Endothelial cell of umbilical vein (primary cell): ENCODE results near the gene MASP1. TPM values are rescaled to one million over a fixed set of nuclear protein-coding genes. Genes with fewer than 3 reads are reported as not detected.

Experiments
- BruUV-seq: library from RNA; stranded (reverse); fragments of 400-500 nt; replicated peaks from 2 replicates; lab custom pipeline; 2021; lab: Mats Ljungman, UMichigan
- CTCF ChIA-PET: fragments of 300-600, 350-600 bp; sonication (Branson Sonifier 250); formaldehyde crosslinking; loops from one replicate; lab custom pipeline; 2021; ENCODE audit warnings: antibody characterized with exemption, inconsistent platforms; lab: Charles Lee
- POLR2A ChIA-PET: fragments of 300-600, 350-600 bp; sonication (Branson Sonifier 250); formaldehyde crosslinking; loops from one replicate; lab custom pipeline; 2021; ENCODE audit warnings: antibody characterized with exemption, inconsistent platforms; lab: Charles Lee
- DNase-seq: peaks from one replicate; pipeline ENCODE4 v3.0.0-alpha.2; 2011; ENCODE audit warnings: low read depth, low spot score
- FAIRE-seq: peaks from 2 replicates; lab custom pipeline; 2011; peaks lifted over from hg19 to GRCh38; lab: Jason Lieb, UNC
- H2AFZ ChIP-seq: 2 replicates; pipeline ENCODE4 v1.6.0; 2012; ENCODE audit warnings: low read depth, low read length, control low read depth, inconsistent platforms
- H3K27ac ChIP-seq: 2 replicates; pipeline ENCODE4 v1.5.1; 2011; ENCODE audit warnings: low read depth, mild to moderate bottlenecking, control low read depth, low read length, moderate library complexity; ENCODE audit not compliant: insufficient read depth
- H3K27me3 ChIP-seq, 2 experiments: 2 replicates each; pipeline versions ENCODE4 v1.6.0 to v1.6.1; 2011; ENCODE audit warnings: low read length in 2 of 2, mixed read lengths in 1 of 2; ENCODE audit not compliant: control insufficient read depth in 2 of 2, insufficient read depth in 2 of 2
- H3K36me3 ChIP-seq, 2 experiments: 2 replicates in 1 of 2; 3 replicates in 1 of 2; pipeline ENCODE4 v1.5.1; 2011; ENCODE audit warnings: low read length in 2 of 2, mild to moderate bottlenecking in 1 of 2, moderate library complexity in 1 of 2; ENCODE audit not compliant: control insufficient read depth in 2 of 2, insufficient read depth in 2 of 2; ENCODE audit errors: extremely low read depth in 1 of 2
- H3K4me1 ChIP-seq: 3 replicates; pipeline ENCODE4 v1.5.1; 2011; ENCODE audit warnings: mild to moderate bottlenecking, low read length; ENCODE audit not compliant: control insufficient read depth, insufficient read depth; ENCODE audit errors: extremely low read depth
- H3K4me2 ChIP-seq: 2 replicates; pipeline ENCODE4 v1.6.1; 2011; ENCODE audit warnings: low read length, control low read depth, mixed read lengths; ENCODE audit not compliant: insufficient read depth
- H3K4me3 ChIP-seq, 3 experiments: fragments of 200-600 bp in 1 of 3; sonication (generic), shearing (Covaris generic) in 1 of 3; replicated peaks in 1 of 3; 2 replicates each; pipeline ENCODE4 v1.5.1; 2011 to 2016; ENCODE audit warnings: control low read depth in 3 of 3, low read length in 3 of 3, mild to moderate bottlenecking in 2 of 3, inconsistent platforms in 1 of 3, low read depth in 1 of 3, moderate library complexity in 1 of 3; ENCODE audit not compliant: insufficient read depth in 1 of 3
- H3K79me2 ChIP-seq: 2 replicates; pipeline ENCODE4 v1.6.0; 2012; ENCODE audit warnings: low read length, inconsistent platforms; ENCODE audit not compliant: control insufficient read depth, insufficient read depth
- H3K9ac ChIP-seq: replicated peaks from 2 replicates; pipeline ENCODE3; 2011; ENCODE audit warnings: low read length, control low read depth; ENCODE audit not compliant: insufficient read depth; ENCODE audit errors: extremely low read depth
- H3K9me1 ChIP-seq: replicated peaks from 3 replicates; pipeline ENCODE4 v1.6.0; 2011; ENCODE audit warnings: mild to moderate bottlenecking, low read length; ENCODE audit not compliant: control insufficient read depth, insufficient read depth; ENCODE audit errors: extremely low read depth
- H3K9me3 ChIP-seq: replicated peaks from 2 replicates; pipeline ENCODE4 v1.5.1; 2012; ENCODE audit warnings: low read length, inconsistent platforms; ENCODE audit not compliant: control insufficient read depth, insufficient read depth
- H4K20me1 ChIP-seq: replicated peaks from 2 replicates; pipeline ENCODE3; 2011; ENCODE audit warnings: mild to moderate bottlenecking, low read length; ENCODE audit not compliant: control insufficient read depth, insufficient read depth; ENCODE audit errors: extremely low read depth
- EZH2 ChIP-seq: IDR thresholded peaks from 2 replicates; pipeline ENCODE4 v1.6.1; 2012; ENCODE audit warnings: borderline replicate concordance, low read depth, mild to moderate bottlenecking, moderate library complexity, low read length, inconsistent platforms; ENCODE audit not compliant: severe bottlenecking
- POLR2A ChIP-seq: IDR thresholded peaks from 2 replicates; pipeline ENCODE4 v1.6.1; 2012; ENCODE audit warnings: low read depth, mild to moderate bottlenecking, control low read depth, low read length
- POLR2AphosphoS5 ChIP-seq: IDR thresholded peaks from 2 replicates; pipeline ENCODE4 v1.6.1; 2012; ENCODE audit warnings: low read depth, mild to moderate bottlenecking, control low read depth, low read length, moderate library complexity; ENCODE audit not compliant: insufficient read depth
- dilution Hi-C: fragments of 300-500 bp; cut with MboI; formaldehyde crosslinking; loops from one replicate; pipeline ENCODE4 v1.15.0; 2019; ENCODE audit warnings: low sequenced_read_pairs; ENCODE audit not compliant: extremely low pct_ligation_motif_present
- intact Hi-C: fragments of 100-400 bp; cut with micrococcal nuclease; formaldehyde crosslinking; loops from one replicate; pipeline ENCODE4 v1.10.0; 2022
- polyA plus RNA-seq, 4 experiments: library from polyadenylated mRNA; depleted of rRNA in 3 of 4; stranded (reverse) in 3 of 4; unstranded in 1 of 4; fragments of >200 nt; gene quantifications; 2 replicates each; pipeline versions ENCODE4 v1.2.1 to v1.2.3, GENCODE V29; 2011 to 2012; ENCODE audit warnings: missing spikeins in 1 of 4
- total RNA-seq: library from RNA; stranded (reverse); gene quantifications from 2 replicates; pipeline ENCODE4 v1.2.3, GENCODE V29; 2021
- TF ChIP-seq, protein P1 (sequence below), 2 donors: IDR thresholded peaks; 1 replicate in 1 of 2; 2 replicates in 1 of 2; pipeline ENCODE4 v1.5.1; 2011; ENCODE audit warnings: low read length in 2 of 2, mild to moderate bottlenecking in 2 of 2, moderate library complexity in 2 of 2, control low read depth in 1 of 2, inconsistent platforms in 1 of 2, low read depth in 1 of 2; ENCODE audit not compliant: insufficient read depth in 1 of 2; ENCODE audit errors: extremely low read depth in 1 of 2

The MASP1 gene
- total and polyA plus RNA-seq, 2 donors (not counting 3 experiments of a cell fraction or from before 2014, with no cell fraction given), result 0.31 to 0.50 TPM

DNA sequence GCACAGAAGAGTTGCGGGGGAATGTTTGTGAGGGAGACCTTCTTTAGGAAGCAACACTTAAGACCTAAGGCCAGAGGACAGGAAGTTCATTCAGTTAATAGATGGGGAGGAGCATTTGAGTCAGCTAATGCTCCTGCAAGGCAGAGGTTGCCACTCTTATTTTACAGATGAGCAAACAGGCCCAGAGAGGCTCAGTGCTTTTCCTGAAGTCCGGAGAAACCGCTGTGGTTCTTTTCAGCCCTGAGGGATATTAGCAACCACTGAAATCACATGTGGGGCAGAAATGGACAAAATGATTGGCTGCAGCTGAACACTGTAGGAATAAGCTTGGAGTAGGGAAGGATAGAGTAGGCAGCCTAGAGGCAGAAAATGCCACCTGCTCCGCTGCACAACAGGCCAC, 43.4 kb upstream of the MASP1 start:
- TF ChIP-seq EZH2 (no peak), POLR2A (no peak), POLR2AphosphoS5 (no peak)
- TF ChIP-seq, protein P1, sequence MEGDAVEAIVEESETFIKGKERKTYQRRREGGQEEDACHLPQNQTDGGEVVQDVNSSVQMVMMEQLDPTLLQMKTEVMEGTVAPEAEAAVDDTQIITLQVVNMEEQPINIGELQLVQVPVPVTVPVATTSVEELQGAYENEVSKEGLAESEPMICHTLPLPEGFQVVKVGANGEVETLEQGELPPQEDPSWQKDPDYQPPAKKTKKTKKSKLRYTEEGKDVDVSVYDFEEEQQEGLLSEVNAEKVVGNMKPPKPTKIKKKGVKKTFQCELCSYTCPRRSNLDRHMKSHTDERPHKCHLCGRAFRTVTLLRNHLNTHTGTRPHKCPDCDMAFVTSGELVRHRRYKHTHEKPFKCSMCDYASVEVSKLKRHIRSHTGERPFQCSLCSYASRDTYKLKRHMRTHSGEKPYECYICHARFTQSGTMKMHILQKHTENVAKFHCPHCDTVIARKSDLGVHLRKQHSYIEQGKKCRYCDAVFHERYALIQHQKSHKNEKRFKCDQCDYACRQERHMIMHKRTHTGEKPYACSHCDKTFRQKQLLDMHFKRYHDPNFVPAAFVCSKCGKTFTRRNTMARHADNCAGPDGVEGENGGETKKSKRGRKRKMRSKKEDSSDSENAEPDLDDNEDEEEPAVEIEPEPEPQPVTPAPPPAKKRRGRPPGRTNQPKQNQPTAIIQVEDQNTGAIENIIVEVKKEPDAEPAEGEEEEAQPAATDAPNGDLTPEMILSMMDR (IDR thresholded peaks at IDR 0.05; ENCODE audit: extremely low read depth in 1 of 2, insufficient read depth in 1 of 2, low read depth in 1 of 2, low read length in 2 of 2), result no peak
- no peak for DNase-seq
- Histone ChIP-seq H3K36me3 (no peaks in the 10 kb centered on the region), H3K9me1 (no peaks in the 10 kb centered on the region), H3K27ac (no peak overlapping the region), H3K4me1 (no peaks in the 10 kb centered on the region), H3K4me2 (no peak overlapping the region), H3K4me3 (no peak overlapping the region), H4K20me1 (no peaks in the 10 kb centered on the region), H3K79me2 (no peaks in the 10 kb centered on the region), H3K27me3 (no peaks in the 10 kb centered on the region), H3K9ac (no peak overlapping the region), H2AFZ (no peak overlapping the region), H3K9me3 (no peaks in the 10 kb centered on the region)
- FAIRE-seq, result no peak
- dilution Hi-C loops, result no loop called here
- intact Hi-C loops, result no loop called here
- CTCF ChIA-PET, result interaction anchor here (0.9 to 5.2 kb wide), 2 partner anchors 16 to 345 kb away, joined by 4 to 20 read pairs; no protein-coding TSS in a partner anchor
- POLR2A ChIA-PET, result no interaction called here
- BruUV-seq, result no TSS peak

DNA sequence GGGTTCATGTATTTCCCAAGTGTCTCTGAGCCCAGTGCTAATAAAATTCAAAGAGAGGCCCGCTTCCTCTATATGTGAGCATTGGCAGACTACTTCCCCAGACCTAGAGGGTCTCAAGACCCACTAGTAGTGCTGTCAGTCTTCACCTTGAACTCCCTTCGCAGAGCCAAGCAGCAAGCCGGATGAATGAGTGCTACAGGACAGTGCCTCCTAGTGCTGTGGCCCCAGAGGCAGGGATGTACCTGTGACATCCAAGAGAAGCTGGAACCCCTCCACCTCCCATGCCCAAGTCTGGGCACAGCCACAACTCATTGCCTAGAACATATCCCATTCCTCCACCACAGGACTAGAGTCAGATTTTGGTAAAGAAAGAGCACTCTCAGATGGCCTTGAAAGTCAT, 37.2 kb upstream of the MASP1 start:
- no peak for TF ChIP-seq POLR2AphosphoS5

More for the DNA sequence above, 37.2 kb upstream of the MASP1 start:
- no peak overlapping the region for H2AFZ ChIP-seq
- H3K27me3 ChIP-seq, result no peaks in the 10 kb centered on the region
- no peaks in the 10 kb centered on the region for H3K9me3 ChIP-seq
- H3K9ac ChIP-seq, result no peak overlapping the region
- no peak overlapping the region for H3K4me3 ChIP-seq
- no peak for FAIRE-seq
- no peaks in the 10 kb centered on the region for H4K20me1 ChIP-seq
- H3K4me1 ChIP-seq, result no peaks in the 10 kb centered on the region
- no TSS peak for BruUV-seq
- no peak overlapping the region for H3K4me2 ChIP-seq
- H3K27ac ChIP-seq, result no peak overlapping the region
- H3K9me1 ChIP-seq, result no peaks in the 10 kb centered on the region
- intact Hi-C loops, result no loop called here
- dilution Hi-C loops, result no loop called here
- no peaks in the 10 kb centered on the region for H3K36me3 ChIP-seq
- H3K79me2 ChIP-seq, result no peaks in the 10 kb centered on the region
- ChIA-PET CTCF (interaction anchor here (0.6 to 4.3 kb wide), 2 partner anchors 10 to 17 kb away, joined by 3 to 23 read pairs; no protein-coding TSS in a partner anchor), POLR2A (no interaction called here)
- no peak for DNase-seq
